ENCODE data around the gene SEMA6A.

Gene SEMA6A

DNA sequence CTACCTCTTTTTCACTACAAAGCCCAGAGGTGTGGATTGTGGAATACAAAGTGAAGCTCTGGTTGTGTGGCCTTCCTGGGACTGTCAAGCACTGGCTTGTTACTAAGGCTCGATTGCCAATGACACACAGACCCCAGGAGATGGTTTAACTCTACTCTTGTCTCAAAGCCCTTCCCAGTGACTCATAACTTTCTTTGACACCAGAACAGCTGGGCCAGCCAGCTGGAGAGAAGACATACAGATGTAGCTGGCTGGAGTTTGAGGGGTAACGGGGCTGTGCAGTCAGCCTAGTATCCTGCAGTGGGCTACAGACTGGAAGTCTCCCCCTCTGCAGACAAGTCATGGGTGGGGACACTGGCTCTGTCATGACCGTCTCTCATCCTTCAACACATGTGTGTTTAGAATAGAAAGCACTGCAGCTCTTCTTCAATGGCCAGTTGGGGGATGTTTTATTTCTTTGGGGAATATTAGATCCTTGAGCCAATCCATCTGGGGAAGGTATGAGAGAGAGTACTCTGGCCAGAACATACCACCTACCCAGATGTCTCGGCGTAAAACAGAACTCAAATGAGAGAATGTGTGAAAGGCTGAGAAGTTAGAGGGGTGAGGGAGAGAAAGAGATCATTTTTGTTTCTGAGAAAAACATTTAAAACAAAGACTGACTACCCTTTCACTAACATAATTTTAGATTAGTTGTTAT is 53.3 kb downstream of the SEMA6A start:
- FAIRE-seq, result no peak

GRCh38 chr5:116520771-116521170 is 53.9 kb downstream of the SEMA6A start:
- no peak for FAIRE-seq

DNA sequence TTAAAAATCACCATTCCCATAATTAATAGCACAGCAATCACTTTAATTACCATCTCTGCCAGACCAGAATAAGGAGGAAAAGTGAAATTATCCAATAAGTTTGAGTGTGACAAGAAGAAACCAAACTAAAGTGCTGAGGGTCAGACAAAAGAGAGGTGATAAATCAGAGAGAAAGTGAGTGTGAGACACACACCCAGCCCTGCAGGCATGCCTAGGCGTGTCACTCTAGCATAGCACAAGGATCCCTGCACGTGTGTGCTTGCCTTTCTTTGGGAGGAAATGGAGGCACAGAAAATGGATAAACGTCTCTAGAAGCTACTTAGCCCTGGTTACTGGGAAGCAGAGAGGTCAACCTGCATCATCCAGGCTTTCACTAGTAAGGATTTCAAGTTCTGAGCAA is 56.2 kb downstream of the SEMA6A start:
- no peak for FAIRE-seq

DNA sequence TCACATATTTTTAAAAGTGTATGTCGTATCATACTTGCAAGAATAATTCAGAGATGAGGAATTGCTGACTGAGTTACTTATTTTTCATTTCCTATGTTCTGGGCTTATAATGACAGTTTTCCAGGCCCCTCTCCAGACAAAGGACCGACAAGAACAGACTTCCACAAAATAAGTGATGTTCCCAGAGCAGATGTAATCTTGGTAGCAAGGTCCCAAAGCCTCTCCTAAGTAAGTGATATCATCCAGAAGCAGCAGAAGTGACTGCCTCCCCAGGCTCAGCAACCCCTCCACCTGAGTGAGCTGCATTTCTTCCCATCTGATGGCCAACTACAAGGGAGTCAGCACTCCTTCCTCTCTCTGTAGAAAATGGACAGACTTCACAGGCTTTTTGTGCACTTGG is 57.1 kb downstream of the SEMA6A start:
- no peak for FAIRE-seq

DNA sequence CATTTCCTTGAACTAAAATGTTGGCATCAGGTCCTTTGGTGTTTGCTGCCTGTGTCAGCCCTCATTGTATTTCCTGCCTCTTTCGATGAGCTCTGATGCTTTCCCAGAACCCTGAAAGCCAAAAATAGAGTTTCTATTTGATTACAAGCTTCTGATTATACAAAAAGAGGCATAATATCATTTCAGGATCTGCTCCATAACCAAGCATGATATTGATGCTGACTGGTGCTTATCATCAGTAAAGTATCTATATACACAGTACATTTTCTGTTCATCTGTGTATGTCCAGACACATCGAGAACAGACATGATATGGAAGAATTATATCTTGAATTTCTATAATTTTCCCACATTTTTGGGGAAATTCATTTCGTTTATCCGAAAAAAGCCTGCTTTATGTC is 58.6 kb downstream of the SEMA6A start:
- no peak for FAIRE-seq

DNA sequence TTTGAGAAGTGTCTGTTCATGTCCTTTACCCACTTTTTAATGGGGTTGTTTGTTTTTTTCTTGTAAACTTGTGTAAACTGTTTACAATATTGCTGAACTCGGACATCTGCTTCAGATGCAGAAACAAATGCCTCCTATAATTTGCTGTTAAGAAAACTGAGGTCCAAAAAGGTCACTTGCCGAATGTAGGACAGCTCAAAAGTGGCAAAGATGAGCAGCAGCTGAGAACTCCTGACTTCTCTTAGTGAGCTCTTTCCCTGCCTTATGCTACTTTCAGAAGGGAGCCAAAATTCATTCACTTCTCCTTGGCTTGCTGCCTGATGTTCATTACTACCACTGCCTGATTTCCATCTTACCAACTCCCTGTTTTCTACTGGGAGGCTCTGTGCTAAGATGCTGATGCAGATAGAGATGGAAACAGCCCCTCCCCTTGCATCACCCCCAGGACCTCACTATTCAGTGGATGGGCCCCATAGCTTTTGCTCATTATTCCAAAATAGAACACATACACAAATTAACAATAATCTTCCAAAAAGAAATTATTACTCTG is 60.1 kb downstream of the SEMA6A start:
- no peak for FAIRE-seq

DNA sequence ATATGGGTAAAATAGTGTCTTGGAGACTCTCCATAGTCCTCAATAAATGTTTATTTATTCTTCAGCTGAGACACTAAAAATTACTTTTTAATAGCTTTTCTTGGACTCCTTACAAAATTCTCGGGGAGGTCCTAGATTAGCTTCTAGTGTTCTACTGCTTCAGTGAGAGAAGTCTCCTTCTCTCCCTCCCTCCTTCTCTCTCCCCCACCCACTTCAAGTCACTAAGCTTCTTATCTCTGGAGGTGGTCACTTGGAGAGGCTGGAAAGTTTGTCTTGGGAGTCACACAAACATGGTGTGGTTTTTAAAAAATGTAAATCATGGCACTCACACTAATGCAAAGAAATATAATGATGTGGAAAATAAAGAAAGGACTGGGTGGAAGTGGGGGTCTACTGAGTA is 64.1 kb downstream of the SEMA6A start:
- FAIRE-seq, result no peak

- no peak for FAIRE-seq
Measured at GRCh38 chr5:116509483-116510244, 65.0 kb downstream of the SEMA6A start.

GRCh38 chr5:116508835-116509234 is 65.8 kb downstream of the SEMA6A start:
- FAIRE-seq, result no peak

DNA sequence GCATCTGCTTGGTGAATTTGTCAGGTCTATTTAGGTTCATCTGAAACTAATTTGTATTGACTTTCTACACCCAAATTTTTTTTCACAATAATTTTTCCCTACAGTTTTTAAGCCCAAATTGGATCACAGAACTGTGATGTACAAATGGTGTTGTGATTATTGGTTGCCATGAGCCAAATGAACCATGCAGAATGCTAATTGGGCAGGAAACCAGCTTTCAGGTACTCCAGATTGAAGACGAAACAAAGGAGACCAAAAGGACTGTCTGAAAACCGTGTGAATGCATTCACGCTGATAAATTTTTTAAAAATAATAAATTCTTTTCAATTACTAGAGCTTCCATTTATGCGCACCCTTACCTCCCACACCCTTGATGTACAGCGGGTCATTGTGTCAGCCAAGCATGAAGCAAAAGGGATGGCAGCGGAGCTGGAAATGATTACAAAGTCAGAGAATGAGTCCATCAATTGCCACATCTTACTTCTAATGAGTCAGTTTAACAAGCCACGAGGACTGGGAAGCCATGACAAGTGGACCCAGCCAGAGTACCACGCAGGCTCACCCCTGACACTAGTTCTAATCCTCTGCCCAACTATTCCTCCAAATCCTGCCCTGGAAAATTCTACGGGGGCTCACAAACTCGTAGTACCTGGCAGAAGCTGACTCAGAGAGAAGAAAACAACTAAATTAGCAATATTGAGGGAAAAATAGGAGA is 66.5 kb downstream of the SEMA6A start:
- FAIRE-seq, result no peak

- no peak for FAIRE-seq
Measured at GRCh38 chr5:116507051-116507537, 67.5 kb downstream of the SEMA6A start.

GRCh38 chr5:116506488-116506887 is 68.1 kb downstream of the SEMA6A start:
- FAIRE-seq, result no peak

- no peak for FAIRE-seq
Measured at GRCh38 chr5:116504593-116505166, 69.9 kb downstream of the SEMA6A start.

GRCh38 chr5:116502616-116503015 is 72.0 kb downstream of the SEMA6A start:
- FAIRE-seq, result no peak

GRCh38 chr5:116502138-116502537 is 72.5 kb downstream of the SEMA6A start:
- no peak for FAIRE-seq

GRCh38 chr5:116498503-116499048 is 76.0 kb downstream of the SEMA6A start:
- no peak for FAIRE-seq

DNA sequence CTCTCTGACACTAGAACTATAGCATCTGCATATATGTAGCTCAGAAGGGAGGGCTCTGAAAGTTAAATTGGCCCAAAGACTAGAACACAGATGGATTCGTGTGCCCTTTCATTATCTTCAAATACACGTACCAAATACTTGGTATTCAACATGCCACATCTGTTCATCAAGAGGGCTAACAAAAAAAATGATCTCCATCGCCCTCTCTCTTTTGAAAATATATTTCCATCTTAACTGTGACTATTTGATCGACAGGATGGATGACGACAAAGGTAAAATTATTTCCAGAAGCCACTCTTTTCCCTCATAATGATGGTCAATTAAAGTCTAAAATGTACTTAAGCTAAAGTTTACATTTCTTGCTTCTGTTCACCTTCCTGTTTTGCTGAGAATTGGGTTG is 77.0 kb downstream of the SEMA6A start:
- no peak for FAIRE-seq

- FAIRE-seq, result no peak
Measured at GRCh38 chr5:116495786-116496357, 78.8 kb downstream of the SEMA6A start.

- no peak for FAIRE-seq
Measured at GRCh38 chr5:116494784-116495450, 79.7 kb downstream of the SEMA6A start.

GRCh38 chr5:116492776-116493175 is 81.8 kb downstream of the SEMA6A start:
- FAIRE-seq, result no peak

GRCh38 chr5:116492016-116492623 is 82.5 kb downstream of the SEMA6A start:
- no peak for FAIRE-seq
